ENCODE measurements around the gene CMTM3.

Gene CMTM3

GRCh38 chr16:66612422-66612821 lies 7.9 kb downstream of the CMTM3 start:
- no peak for DNase-seq (ENCODE audit: low read depth, low spot score)
- Histone ChIP-seq H3K4me1 (ENCODE audit: insufficient read depth, insufficient read length) (peaks cover 27% of the 10 kb centered on the region), H3K36me3 (ENCODE audit: insufficient read depth, insufficient read length, low read length) (peaks cover 76% of the 10 kb centered on the region)

DNA sequence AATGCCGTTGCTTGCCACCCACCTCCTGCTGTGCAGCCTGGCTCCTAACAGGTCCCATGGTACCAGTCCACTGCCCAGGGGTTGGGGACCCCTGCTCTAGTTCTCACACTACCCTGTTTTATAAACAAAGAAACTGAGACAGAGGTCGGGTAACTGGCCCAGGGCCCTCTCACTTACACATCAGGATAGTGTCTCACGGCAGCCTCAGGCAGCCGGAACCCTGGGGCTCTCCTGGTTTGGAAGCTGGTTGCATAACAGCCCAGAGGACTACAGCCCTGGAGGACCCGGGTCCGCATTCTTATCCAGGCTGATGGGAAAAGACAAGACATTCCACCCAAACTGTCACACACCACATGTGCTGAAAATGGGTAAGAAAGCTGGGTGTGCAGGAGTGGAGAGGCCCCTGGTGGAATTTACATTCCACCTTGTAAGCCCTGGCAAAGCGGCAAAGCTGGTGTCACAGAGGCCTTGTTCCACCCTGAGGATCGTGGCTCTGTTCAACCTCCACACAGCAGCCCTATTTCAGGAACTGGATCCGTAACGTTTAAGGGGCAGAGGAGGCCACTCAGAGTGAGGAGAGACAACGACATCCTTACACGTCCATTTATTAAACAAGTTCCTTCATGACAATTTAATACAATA lies 9.8 kb downstream of the CMTM3 start:
- Histone ChIP-seq H3K9ac (ENCODE audit: insufficient read length, low read depth) (no peak overlapping the region), H3K4me3 (ENCODE audit: insufficient read length, low read depth) (no peak overlapping the region), H3K4me1 (ENCODE audit: insufficient read depth, insufficient read length) (peaks cover 19% of the 10 kb centered on the region), H3K36me3 (ENCODE audit: insufficient read depth, insufficient read length, low read length) (peaks cover 64% of the 10 kb centered on the region), H3K27me3 (ENCODE audit: insufficient read depth, insufficient read length) (no peaks in the 10 kb centered on the region), H3K9me3 (ENCODE audit: insufficient read depth, low read length) (no peaks in the 10 kb centered on the region)
- TF ChIP-seq SUZ12 (IDR thresholded peaks at IDR 0.05; ENCODE audit: extremely low read depth, insufficient read depth, insufficient read length) (no peak), YY1 (IDR thresholded peaks at IDR 0.05; ENCODE audit: insufficient read depth, insufficient read length) (no peak), ZNF274 (IDR thresholded peaks at IDR 0.05; ENCODE audit: low read depth, low read length) (no peak)
- DNase-seq (ENCODE audit: low read depth, low spot score): no peak

More at GRCh38 chr16:66612422-66612821, 7.9 kb downstream of the CMTM3 start:
- H3K4me3 ChIP-seq (ENCODE audit: insufficient read length, low read depth): no peak overlapping the region
- no peak overlapping the region for H3K9ac ChIP-seq (ENCODE audit: insufficient read length, low read depth)
- TF ChIP-seq SUZ12 (IDR thresholded peaks at IDR 0.05; ENCODE audit: extremely low read depth, insufficient read depth, insufficient read length) (no peak), YY1 (IDR thresholded peaks at IDR 0.05; ENCODE audit: insufficient read depth, insufficient read length) (no peak), ZNF274 (IDR thresholded peaks at IDR 0.05; ENCODE audit: low read depth, low read length) (no peak)
- H3K9me3 ChIP-seq (ENCODE audit: insufficient read depth, low read length): no peaks in the 10 kb centered on the region
- no peaks in the 10 kb centered on the region for H3K27me3 ChIP-seq (ENCODE audit: insufficient read depth, insufficient read length)

- peaks cover 48% of the 10 kb centered on the region for H3K36me3 ChIP-seq (ENCODE audit: insufficient read depth, insufficient read length, low read length)
Observed at GRCh38 chr16:66616169-66616568, 11.7 kb downstream of the CMTM3 start.

GRCh38 chr16:66616592-66616991 lies 12.1 kb downstream of the CMTM3 start:
- no peaks in the 10 kb centered on the region for H3K27me3 ChIP-seq (ENCODE audit: insufficient read depth, insufficient read length)
- H3K9ac ChIP-seq (ENCODE audit: insufficient read length, low read depth): no peak overlapping the region
- H3K4me3 ChIP-seq (ENCODE audit: insufficient read length, low read depth): no peak overlapping the region
- H3K9me3 ChIP-seq (ENCODE audit: insufficient read depth, low read length): no peaks in the 10 kb centered on the region
- peaks cover 48% of the 10 kb centered on the region for H3K36me3 ChIP-seq (ENCODE audit: insufficient read depth, insufficient read length, low read length)
- TF ChIP-seq YY1 (IDR thresholded peaks at IDR 0.05; ENCODE audit: insufficient read depth, insufficient read length): no peak
- no peak for TF ChIP-seq SUZ12 (IDR thresholded peaks at IDR 0.05; ENCODE audit: extremely low read depth, insufficient read depth, insufficient read length)
- TF ChIP-seq ZNF274 (IDR thresholded peaks at IDR 0.05; ENCODE audit: low read depth, low read length): no peak
- H3K4me1 ChIP-seq (ENCODE audit: insufficient read depth, insufficient read length): peaks cover 13% of the 10 kb centered on the region
- no peak for DNase-seq (ENCODE audit: low read depth, low spot score)

More at GRCh38 chr16:66616169-66616568, 11.7 kb downstream of the CMTM3 start:
- Histone ChIP-seq H3K4me1 (ENCODE audit: insufficient read depth, insufficient read length) (peaks cover 13% of the 10 kb centered on the region), H3K9me3 (ENCODE audit: insufficient read depth, low read length) (no peaks in the 10 kb centered on the region), H3K4me3 (ENCODE audit: insufficient read length, low read depth) (no peak overlapping the region), H3K9ac (ENCODE audit: insufficient read length, low read depth) (no peak overlapping the region), H3K27me3 (ENCODE audit: insufficient read depth, insufficient read length) (no peaks in the 10 kb centered on the region)
- TF ChIP-seq YY1 (IDR thresholded peaks at IDR 0.05; ENCODE audit: insufficient read depth, insufficient read length) (no peak), SUZ12 (IDR thresholded peaks at IDR 0.05; ENCODE audit: extremely low read depth, insufficient read depth, insufficient read length) (no peak), ZNF274 (IDR thresholded peaks at IDR 0.05; ENCODE audit: low read depth, low read length) (no peak)
- DNase-seq (ENCODE audit: low read depth, low spot score): no peak

DNA sequence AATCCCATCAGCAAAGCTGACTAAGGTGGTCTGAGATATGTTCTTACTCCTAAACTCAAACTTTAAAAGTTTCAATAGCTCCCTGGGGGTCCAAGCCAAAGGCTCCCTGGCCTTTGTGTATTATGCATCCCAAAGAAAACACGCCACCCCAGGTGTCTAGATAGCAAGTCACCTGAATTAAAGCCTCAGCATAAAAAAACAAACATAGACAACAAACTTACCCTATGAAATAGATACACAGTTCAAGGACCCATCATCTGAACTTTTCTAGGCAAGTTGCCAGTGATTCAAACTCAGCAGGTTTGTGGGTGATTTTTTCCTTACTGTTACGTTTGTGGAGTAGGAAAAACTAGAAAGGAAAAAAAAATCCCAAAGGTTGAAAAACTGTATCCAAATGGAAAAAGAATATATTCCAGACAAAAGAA lies 12.5 kb downstream of the CMTM3 start:
- Histone ChIP-seq H3K4me1 (ENCODE audit: insufficient read depth, insufficient read length) (peaks cover 13% of the 10 kb centered on the region), H3K9me3 (ENCODE audit: insufficient read depth, low read length) (no peaks in the 10 kb centered on the region), H3K4me3 (ENCODE audit: insufficient read length, low read depth) (no peak overlapping the region), H3K9ac (ENCODE audit: insufficient read length, low read depth) (no peak overlapping the region), H3K36me3 (ENCODE audit: insufficient read depth, insufficient read length, low read length) (peaks cover 48% of the 10 kb centered on the region), H3K27me3 (ENCODE audit: insufficient read depth, insufficient read length) (no peaks in the 10 kb centered on the region)
- TF ChIP-seq ZNF274 (IDR thresholded peaks at IDR 0.05; ENCODE audit: low read depth, low read length) (no peak), SUZ12 (IDR thresholded peaks at IDR 0.05; ENCODE audit: extremely low read depth, insufficient read depth, insufficient read length) (no peak), YY1 (IDR thresholded peaks at IDR 0.05; ENCODE audit: insufficient read depth, insufficient read length) (no peak)
- no peak for DNase-seq (ENCODE audit: low read depth, low spot score)

DNA sequence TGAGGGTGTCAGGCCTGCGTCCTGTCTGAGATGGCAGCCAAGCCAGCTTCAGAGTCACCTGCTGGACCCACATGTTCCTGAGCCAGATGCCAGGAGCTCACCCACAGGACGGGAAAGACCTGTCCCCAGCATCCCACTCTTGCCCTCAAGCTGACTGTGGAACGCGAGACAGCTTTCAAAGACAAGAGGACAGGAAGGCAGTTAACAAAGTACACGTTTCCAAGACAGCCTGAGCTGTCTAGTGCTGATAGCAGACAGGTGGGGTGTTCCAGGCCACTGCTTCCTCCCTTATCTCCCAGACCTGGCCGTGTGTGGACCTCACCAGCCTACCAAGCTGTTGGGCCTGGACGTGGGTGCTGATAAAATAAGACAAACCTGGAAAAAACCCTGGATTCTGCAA lies 13.2 kb downstream of the CMTM3 start:
- Histone ChIP-seq H3K27me3 (ENCODE audit: insufficient read depth, insufficient read length) (no peaks in the 10 kb centered on the region), H3K9me3 (ENCODE audit: insufficient read depth, low read length) (no peaks in the 10 kb centered on the region), H3K4me1 (ENCODE audit: insufficient read depth, insufficient read length) (peaks cover 13% of the 10 kb centered on the region), H3K36me3 (ENCODE audit: insufficient read depth, insufficient read length, low read length) (peaks cover 47% of the 10 kb centered on the region), H3K4me3 (ENCODE audit: insufficient read length, low read depth) (no peak overlapping the region), H3K9ac (ENCODE audit: insufficient read length, low read depth) (no peak overlapping the region)
- no peak for DNase-seq (ENCODE audit: low read depth, low spot score)
- TF ChIP-seq SUZ12 (IDR thresholded peaks at IDR 0.05; ENCODE audit: extremely low read depth, insufficient read depth, insufficient read length): no peak
- TF ChIP-seq YY1 (IDR thresholded peaks at IDR 0.05; ENCODE audit: insufficient read depth, insufficient read length): no peak
- TF ChIP-seq ZNF274 (IDR thresholded peaks at IDR 0.05; ENCODE audit: low read depth, low read length): no peak

- H3K4me3 ChIP-seq (ENCODE audit: insufficient read length, low read depth): no peak overlapping the region
- no peak for DNase-seq (ENCODE audit: low read depth, low spot score)
- H3K36me3 ChIP-seq (ENCODE audit: insufficient read depth, insufficient read length, low read length): peaks cover 42% of the 10 kb centered on the region
- no peak overlapping the region for H3K9ac ChIP-seq (ENCODE audit: insufficient read length, low read depth)
- no peaks in the 10 kb centered on the region for H3K27me3 ChIP-seq (ENCODE audit: insufficient read depth, insufficient read length)
- peaks cover 13% of the 10 kb centered on the region for H3K4me1 ChIP-seq (ENCODE audit: insufficient read depth, insufficient read length)
- H3K9me3 ChIP-seq (ENCODE audit: insufficient read depth, low read length): no peaks in the 10 kb centered on the region
- TF ChIP-seq ZNF274 (IDR thresholded peaks at IDR 0.05; ENCODE audit: low read depth, low read length) (no peak), SUZ12 (IDR thresholded peaks at IDR 0.05; ENCODE audit: extremely low read depth, insufficient read depth, insufficient read length) (no peak), YY1 (IDR thresholded peaks at IDR 0.05; ENCODE audit: insufficient read depth, insufficient read length) (no peak)
Observed at GRCh38 chr16:66618588-66619375, 14.3 kb downstream of the CMTM3 start.

Measured in NT2/D1 (cell line).